T follicular helper cell (primary cell): Measurements from ENCODE around the gene LMBRD1.
"Not testable (repeated sequence)": the region's sequence is repeated elsewhere in the genome, so short reads cannot be mapped to it uniquely, and the experiment has no call there.

Source experiments
- DNase-seq: peaks from one replicate; pipeline ENCODE4 v3.0.0-alpha.2; 2020; ENCODE audit warnings: low read depth
- total RNA-seq, 2 experiments: gene quantifications; one replicate each; lab custom pipeline; 2026; lab: John Stamatoyannopoulos, UW

The LMBRD1 gene
- total RNA-seq: 23.8 to 59.9 reads per million in 2 experiments

DNA sequence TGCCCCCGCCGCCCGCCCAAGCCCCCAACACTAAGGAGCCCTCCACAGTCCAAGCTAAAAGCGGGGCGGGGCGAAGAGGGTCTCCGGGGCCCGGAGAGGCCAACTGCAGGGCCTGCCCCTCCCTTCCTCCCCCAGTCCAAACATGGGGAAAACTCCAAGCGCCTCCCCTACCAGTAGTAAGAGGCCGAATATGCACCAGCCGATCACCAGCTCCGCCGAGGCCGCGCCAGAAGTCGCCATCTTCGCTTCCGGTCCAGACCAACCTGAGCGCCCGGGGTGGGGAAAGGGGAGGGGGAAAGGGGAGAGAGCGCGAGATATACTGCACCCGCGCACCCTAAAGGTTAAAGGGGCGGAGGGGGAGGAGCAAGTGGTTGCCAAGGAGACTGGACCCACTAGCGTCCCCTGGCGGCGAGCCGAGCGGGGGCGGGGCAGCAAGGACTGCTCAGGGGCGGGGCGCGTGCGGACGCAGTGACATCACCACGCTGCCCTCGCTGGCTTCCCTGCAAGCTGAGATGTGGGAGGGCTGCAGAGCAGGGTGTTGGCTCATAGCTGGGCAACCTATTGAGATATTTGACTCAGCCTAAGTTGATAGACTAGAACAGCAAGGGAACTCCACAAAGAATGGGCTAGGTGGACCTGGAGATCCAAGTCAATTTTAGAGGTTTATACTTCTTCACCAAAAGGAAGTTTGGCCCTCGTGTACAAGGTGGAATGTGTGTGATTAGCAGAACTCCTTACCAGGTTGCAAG is at the start of gene LMBRD1:
LMBRD1 (minus strand) TSS at position 369 of the 749 bp plus-strand sequence; CDS start at position 240, 129 bp downstream.
- DNase-seq: peak; percentile 99

DNA sequence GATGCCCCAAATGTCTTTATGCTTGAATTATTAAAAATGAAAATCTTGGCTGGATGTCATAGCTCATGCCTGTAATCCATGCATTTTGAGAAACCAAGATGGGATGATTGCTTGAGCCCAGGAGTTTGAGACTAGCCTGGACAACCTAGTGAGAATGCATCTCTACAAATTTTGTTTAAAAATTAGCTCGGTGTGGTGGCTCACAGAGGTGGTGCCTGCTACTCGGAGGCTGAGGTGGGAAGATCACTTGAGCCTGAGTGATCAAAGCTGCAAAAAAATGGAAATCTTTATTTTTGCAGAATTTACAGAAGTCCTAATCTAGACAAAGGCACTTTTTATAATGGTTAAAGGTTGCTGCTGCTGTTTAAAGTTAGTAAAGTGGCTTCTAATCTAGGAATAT is 49.5 kb upstream of the LMBRD1 start:
- no peak for DNase-seq

GRCh38 chr6:69843189-69843588 is 46.4 kb upstream of the LMBRD1 start:
- DNase-seq: no peak

DNA sequence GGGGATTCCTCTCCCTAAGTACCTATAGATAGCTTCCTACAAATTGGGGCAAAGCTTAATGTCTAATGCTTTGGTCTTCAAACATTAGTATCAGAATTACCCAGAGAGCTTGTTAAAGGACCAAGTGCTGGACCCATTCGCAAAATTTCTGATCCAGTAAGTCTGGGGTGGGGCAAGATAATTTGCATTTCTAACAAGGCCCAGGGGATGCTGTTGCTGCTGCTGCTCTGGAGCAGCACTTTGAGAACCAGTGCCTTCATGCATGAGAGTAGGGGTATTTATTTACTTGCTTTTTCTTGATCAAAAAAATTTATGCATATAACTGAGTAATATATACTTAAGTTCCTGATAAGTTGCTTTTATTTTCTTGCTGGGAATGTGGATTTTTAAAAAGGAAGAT is 45.1 kb upstream of the LMBRD1 start:
- no peak for DNase-seq

DNA sequence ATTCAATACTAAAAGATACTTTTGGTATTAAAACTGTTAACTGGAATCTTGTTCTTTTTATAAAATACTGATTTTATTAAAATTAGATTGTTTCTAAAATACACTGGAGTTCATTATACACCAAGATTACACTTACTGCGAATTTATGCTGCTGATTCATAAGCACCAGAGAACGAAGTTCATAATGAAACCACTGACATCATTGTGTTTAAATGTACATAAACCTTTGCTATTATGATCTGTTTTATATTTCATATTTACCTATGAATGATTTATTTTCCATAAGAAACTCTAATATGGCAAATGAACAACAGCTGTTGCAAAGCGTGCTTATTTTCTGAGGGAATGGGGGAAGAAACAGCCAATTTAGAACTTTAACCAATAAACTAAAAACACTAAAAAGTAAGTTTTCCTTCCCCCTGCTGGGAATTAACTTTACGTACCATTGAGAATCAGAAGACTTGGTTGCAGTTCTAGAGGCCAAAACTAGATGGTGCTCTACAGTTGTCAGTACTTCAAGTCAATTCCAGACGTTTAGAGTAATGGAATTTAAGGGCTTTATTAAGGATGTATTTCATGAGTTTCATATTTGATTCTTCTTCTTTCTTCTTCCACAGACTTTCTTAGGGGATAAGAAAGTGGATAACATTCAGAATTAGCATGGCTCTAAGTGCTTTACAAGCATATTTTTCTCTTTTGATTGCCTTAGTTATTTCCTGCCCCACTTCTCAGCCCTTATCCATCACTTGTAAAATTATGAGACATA is 38.8 kb upstream of the LMBRD1 start:
- DNase-seq: no peak

DNA sequence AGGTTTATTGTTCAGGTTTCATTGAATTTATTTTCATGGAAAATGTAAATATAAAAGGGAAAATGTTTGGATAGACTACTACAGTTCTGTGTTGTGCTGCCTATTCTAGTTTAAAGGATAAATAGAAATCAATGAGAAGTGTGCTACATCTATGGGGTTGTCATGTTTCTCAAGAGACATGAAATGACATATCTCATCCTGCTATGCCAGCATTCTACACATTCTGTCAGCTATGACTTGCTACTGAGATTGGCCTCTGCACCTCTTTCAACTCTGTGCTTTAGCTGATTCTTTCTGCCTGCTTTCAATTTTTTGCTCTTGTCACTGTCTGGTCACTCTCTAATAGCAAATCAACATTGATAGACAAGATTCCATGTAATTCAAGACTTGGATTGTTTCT is 35.7 kb upstream of the LMBRD1 start:
- no peak for DNase-seq

DNA sequence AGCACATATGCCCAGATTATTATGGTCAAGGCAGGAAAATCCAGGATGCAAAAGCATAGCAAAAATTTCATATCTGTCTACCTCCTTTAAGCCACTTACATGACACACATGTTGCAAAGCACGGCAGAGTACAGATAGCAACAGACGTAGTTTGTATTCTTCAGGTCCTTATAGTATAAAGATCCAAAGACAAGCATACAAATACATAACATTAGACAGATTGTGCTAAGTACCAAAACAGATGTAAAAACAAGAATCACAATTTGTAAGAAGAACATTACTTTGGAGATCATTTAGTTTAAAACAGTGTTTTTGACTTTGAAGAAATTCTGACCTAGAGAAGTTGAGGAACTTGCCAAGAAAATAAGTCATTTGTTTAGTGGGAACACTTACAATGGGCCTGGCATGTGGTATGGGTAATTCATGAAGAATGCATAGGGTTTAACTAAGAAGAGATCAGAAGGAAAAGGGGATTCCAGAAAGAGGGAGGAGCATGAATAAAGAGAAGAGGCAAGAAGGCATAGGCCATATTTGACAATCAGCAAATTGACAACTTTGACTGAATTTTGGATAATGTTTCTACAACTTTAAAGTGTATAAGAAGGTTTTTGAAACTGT is 30.6 kb upstream of the LMBRD1 start:
- no peak for DNase-seq

GRCh38 chr6:69825904-69826303 is 29.1 kb upstream of the LMBRD1 start:
- DNase-seq: no peak

- not testable (repeated sequence) for DNase-seq
Measured at GRCh38 chr6:69824355-69824754, 27.5 kb upstream of the LMBRD1 start.

GRCh38 chr6:69820438-69820837 is 23.6 kb upstream of the LMBRD1 start:
- DNase-seq: no peak

GRCh38 chr6:69820018-69820417 is 23.2 kb upstream of the LMBRD1 start:
- DNase-seq: no peak

DNA sequence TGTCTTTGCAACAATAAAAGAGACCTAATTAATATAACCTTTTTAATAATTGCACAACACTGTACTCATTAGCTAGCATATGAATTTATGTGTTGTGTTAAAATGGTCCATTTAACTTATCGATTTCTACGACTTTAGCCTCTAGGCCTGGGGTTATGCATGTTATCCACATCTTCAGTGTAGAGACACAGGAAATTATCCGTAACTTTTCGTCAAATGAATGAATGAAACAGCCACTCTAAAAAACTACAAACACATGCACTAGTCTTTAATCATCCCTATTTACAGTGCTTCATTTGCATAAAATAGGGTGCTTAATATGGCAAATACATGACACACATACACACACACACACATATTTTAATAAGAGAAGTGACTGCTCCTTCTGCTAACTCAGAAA is 22.3 kb upstream of the LMBRD1 start:
- DNase-seq: no peak

DNA sequence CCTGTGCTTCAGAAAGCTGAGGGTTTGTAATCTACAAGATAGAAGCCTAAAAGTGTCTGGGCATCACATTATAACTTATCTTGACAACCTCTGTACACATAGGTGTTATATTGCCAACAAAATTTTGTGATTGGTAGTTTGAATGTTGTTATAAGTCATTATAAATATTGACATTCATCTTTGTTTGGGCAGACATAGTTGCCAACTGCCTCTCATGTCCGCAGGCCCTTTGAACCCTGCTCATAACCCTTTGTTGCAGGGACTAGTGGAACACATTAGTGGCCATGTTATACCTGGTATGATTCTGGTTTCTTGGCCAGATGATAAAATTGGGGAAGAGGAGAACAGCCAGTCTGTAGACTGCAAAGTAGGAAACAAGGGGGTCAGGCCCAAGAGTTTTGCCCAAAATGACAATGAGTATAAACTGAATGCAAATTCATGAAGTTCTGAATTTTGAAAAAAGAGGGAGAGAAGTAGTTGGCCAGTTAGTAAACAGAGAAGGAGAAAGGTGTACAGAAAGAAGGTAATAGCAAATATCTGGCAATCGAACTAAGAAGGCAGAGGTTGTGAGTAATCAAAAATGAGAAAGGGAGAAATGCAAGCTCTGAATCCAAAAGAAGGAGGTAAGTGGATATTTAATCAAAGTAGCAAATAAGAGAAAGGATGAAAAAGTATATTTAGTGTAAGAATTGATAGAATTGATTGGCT is 21.6 kb upstream of the LMBRD1 start:
- DNase-seq: no peak

DNA sequence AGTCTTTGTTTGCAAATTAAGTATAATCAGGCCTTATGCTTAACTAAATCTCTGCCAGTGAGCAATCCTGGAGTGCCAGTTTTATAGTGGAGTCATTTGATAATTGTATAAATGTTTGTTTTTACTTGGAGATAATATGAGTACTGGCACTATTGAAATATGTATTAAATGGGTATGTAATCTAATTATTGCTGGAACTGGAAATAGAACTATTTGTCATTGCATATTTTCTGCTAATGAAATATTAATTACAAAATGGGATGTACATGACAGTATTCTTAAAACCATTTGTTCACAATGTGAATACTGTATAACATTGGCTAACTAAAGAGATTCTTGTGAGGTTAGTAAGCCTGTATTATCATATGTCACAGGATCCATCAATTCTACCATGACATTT is 20.5 kb upstream of the LMBRD1 start:
- DNase-seq: no peak

GRCh38 chr6:69816569-69816968 is 19.8 kb upstream of the LMBRD1 start:
- no peak for DNase-seq

GRCh38 chr6:69816026-69816425 is 19.2 kb upstream of the LMBRD1 start:
- DNase-seq: no peak

DNA sequence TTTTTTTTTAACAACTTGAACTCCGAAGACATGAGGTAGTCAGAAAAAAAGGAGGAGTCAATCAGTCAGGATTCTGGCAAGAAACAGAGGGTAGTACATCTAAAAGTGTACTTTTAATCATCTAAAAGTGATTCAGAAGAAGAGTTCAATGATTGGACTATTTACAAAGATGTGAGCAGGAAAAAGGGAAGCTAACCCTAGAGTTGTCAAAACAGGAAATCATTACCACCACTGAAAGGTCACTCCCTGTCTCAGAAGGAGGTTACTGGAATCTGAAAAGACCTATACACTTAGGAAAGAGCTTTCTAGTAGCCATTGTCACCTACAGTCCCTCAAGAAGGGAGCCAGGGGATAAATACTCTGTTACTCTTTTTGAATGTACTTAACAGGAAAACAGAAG is 16.7 kb upstream of the LMBRD1 start:
- no peak for DNase-seq

GRCh38 chr6:69812746-69813427 is 16.1 kb upstream of the LMBRD1 start:
- no peak for DNase-seq

DNA sequence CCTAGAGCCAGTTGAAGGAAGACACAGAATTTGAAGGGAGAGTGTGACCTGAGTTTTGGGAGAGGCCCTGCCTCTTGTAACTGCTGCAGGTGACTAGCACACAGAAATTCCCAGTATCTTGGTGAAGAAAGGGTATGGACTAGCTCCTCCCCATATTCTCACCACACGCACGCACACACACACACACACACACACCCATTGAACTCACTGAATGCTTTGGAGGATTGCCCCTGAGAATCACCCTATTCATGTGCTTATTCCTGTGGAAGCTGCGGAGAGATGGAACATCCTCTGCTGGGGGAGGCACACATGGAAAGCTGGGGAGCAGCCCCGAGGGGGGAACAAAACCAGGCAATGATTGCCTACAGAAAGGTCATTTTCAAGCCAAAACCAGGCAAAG is 6.2 kb upstream of the LMBRD1 start:
- DNase-seq: no peak

DNA sequence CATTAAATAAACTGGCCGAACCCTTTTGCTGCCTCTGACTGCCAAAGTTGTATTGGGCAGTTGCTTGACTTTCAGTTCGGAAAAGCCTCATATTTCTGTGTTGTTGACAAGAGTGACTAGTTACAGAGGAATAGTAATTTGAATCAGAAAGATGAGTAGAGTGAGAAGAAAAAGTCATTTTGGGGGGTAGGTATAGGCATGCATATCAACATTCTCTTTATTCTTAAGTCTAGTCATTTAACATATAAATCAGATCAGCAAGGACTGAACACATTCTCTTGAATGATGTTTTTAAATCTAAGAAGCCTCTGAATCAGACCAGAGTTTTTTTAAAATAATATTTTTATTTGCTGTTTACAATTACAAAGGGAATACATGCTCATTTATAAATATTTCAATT is 4.9 kb upstream of the LMBRD1 start:
- no peak for DNase-seq

- DNase-seq: no peak
Measured at GRCh38 chr6:69801225-69801624, 4.4 kb upstream of the LMBRD1 start.

GRCh38 chr6:69798796-69799195 is 2.0 kb upstream of the LMBRD1 start:
- DNase-seq: not testable (repeated sequence)
